ENCODE data around the gene TMEM169.

GRCh38 chr2:216064014-216064630 lies 17.6 kb upstream of the TMEM169 start:
- TF ChIP-seq MAX (IDR thresholded peaks at IDR 0.05) (no peak), CTCF (IDR thresholded peaks at IDR 0.05) (peak; percentile 37; the same call in 2 of the 3 replicates), ZNF302 (CRISPR knock-in tag; IDR thresholded peaks at IDR 0.05) (no peak), HOXA7 (CRISPR knock-in tag; IDR thresholded peaks at IDR 0.05) (no peak), JUNB (IDR thresholded peaks at IDR 0.05) (no peak), POLR2A (IDR thresholded peaks at IDR 0.05; ENCODE audit: low read length) (no peak), RAD21 (conservative IDR thresholded peaks at IDR 0.05 in 1 of 2, IDR thresholded peaks at IDR 0.05 in 1 of 2) (peak; percentile 43 to 47; a peak in 4 of 5 replicates), CEBPB (IDR thresholded peaks at IDR 0.05) (no peak)
